Left lung (tissue), 10 donors: ENCODE results near the gene ITFG1. TPM values are rescaled to one million over a fixed set of nuclear protein-coding genes. Genes with fewer than 3 reads are reported as not detected.

ENCODE experiments used
- ATAC-seq: fragments of 200-7000 bp; cut with Tn5 transposase; one replicate; pipeline ENCODE4 v1.9.1; 2020; ENCODE audit warnings: moderate library complexity
- DNase-seq, 4 donors: peaks; one replicate each; pipeline ENCODE4 v3.0.0-alpha.2; 2013 to 2020
- H3K27ac ChIP-seq, 2 donors: fragments of 200-600 bp; sonication (generic) in 1 of 2; one replicate each; pipeline versions ENCODE4 v1.5.0 to v1.8.0; 2020 to 2021
- H3K27me3 ChIP-seq, 2 donors: fragments of 200-600 bp; sonication (generic) in 1 of 2; one replicate each; pipeline versions ENCODE4 v1.5.0 to v1.8.0; 2020 to 2021
- H3K36me3 ChIP-seq, 2 donors: fragments of 200-600 bp; sonication (generic) in 1 of 2; one replicate each; pipeline versions ENCODE4 v1.5.0 to v1.8.0; 2020 to 2021
- H3K4me1 ChIP-seq, 2 donors: fragments of 200-600 bp; one replicate each; pipeline ENCODE4 v1.8.0; 2021
- H3K4me3 ChIP-seq, 2 donors: fragments of 200-600 bp; sonication (generic) in 1 of 2; one replicate each; pipeline versions ENCODE4 v1.5.0 to v1.8.0; 2020 to 2021; ENCODE audit warnings: mild to moderate bottlenecking in 1 of 2
- H3K9me3 ChIP-seq, 2 donors: fragments of 200-600 bp; sonication (generic) in 1 of 2; one replicate each; pipeline versions ENCODE4 v1.5.0 to v1.8.0; 2020 to 2021
- intact Hi-C, 2 donors: fragments of 100-400 bp; cut with DNase I; formaldehyde crosslinking; loops; one replicate each; pipeline versions ENCODE4 v1.11.2 to v1.14.2; 2022
- polyA plus RNA-seq, 6 donors: library from polyadenylated mRNA; unstranded; fragments of 120-200 nt; gene quantifications; one replicate each; pipeline ENCODE4 v1.2.1, GENCODE V29; 2013; ENCODE audit not compliant: insufficient read length in 6 of 6
- total RNA-seq, 2 donors: library from RNA; stranded (reverse); fragmentation: NEBNext Ultra II Directional; extraction: Animal tissue kit (Norgen Biotek cat#: 25700); gene quantifications; one replicate each; pipeline ENCODE4 v1.2.1, GENCODE V29; 2021
- TF ChIP-seq, protein P1 (sequence below), 2 donors: fragments of 200-600 bp; sonication (generic) in 1 of 2; IDR thresholded peaks; one replicate each; pipeline versions ENCODE4 v1.5.0 to v1.8.0; 2021; ENCODE audit warnings: antibody characterized with exemption in 2 of 2
- donor health status: DM: no; HTN: yes; CAD: no.
- donor health status: DM: no; HTN: no; CAD: no.

ITFG1 gene
- total and polyA plus RNA-seq, 8 donors: 62.5 to 80.0 (median 69.2) TPM

DNA sequence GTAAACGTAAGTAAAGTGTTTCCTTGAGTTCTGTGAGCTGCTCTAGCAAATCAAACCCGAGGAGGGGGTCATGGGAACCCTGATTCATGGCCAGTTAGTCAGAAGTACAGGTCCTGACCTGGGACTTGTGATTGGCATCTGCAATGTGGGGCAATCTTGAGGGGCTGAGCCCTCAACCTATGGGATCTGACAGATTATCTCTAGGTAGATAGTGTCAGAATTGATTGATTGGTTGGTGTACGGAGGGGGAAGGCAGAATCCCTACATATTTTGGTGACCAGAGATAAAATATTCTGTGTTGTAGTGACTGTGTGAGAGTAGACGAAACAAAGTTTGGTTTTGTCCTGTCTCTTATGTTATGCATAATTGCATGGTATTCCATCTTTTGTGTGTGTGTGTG lies 216.7 kb downstream of the ITFG1 start:
- intact Hi-C loops: no loop called here
- ATAC-seq: no peak
- Histone ChIP-seq H3K27ac (no peak overlapping the region), H3K4me1 (no peaks in the 10 kb centered on the region), H3K36me3 (no peaks in the 10 kb centered on the region), H3K9me3 (no peaks in the 10 kb centered on the region), H3K4me3 (no peak overlapping the region), H3K27me3 (no peaks in the 10 kb centered on the region)
- TF ChIP-seq, protein P1, sequence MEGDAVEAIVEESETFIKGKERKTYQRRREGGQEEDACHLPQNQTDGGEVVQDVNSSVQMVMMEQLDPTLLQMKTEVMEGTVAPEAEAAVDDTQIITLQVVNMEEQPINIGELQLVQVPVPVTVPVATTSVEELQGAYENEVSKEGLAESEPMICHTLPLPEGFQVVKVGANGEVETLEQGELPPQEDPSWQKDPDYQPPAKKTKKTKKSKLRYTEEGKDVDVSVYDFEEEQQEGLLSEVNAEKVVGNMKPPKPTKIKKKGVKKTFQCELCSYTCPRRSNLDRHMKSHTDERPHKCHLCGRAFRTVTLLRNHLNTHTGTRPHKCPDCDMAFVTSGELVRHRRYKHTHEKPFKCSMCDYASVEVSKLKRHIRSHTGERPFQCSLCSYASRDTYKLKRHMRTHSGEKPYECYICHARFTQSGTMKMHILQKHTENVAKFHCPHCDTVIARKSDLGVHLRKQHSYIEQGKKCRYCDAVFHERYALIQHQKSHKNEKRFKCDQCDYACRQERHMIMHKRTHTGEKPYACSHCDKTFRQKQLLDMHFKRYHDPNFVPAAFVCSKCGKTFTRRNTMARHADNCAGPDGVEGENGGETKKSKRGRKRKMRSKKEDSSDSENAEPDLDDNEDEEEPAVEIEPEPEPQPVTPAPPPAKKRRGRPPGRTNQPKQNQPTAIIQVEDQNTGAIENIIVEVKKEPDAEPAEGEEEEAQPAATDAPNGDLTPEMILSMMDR (IDR thresholded peaks at IDR 0.05): no peak
- DNase-seq: no peak

DNA sequence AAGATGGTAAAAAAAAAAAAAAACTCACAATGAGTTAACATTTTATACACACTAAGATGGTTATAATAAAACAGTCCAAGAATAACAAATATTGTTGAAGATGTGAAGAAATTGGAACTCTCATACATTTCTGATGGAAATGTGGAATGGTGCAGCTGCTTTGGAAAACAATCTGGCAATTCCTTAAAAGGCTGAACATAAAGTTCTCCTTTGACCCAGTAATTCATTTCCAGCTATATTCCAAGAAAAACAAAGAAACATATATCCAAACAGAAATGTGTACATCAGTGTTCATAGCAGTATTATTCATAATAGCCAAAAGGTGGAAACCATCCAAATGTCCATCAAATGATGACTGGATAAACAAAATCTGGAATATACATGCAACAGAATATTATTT lies 219.8 kb downstream of the ITFG1 start:
- Histone ChIP-seq H3K9me3 (no peaks in the 10 kb centered on the region), H3K27me3 (no peaks in the 10 kb centered on the region), H3K36me3 (peaks cover 0 to 9% of the 10 kb centered on the region in 2 donors), H3K4me1 (no peaks in the 10 kb centered on the region), H3K4me3 (no peak overlapping the region), H3K27ac (no peak overlapping the region)
- DNase-seq: no peak
- no peak for ATAC-seq
- intact Hi-C loops: no loop called here
- TF ChIP-seq, protein P1 (IDR thresholded peaks at IDR 0.05): no peak

DNA sequence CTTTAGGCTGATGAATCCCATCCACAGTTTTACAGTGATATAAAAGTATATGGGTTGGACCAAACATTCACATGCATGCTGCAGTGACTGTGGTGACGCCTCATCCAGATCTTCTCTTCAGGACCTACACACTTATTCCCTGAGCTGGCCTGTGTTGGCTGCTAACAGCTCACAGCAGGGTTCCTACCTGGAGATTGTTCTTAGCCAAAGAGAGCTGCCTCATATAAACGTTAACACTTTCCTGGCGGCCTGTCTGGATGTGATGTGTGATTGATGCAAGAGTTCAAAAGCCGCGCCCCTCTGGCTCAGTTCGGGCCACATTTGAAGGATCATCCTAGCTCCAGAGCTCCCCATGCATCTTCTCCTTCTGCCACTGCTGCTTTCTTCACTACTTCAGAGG lies 224.1 kb downstream of the ITFG1 start:
- intact Hi-C loops: no loop called here
- Histone ChIP-seq H3K4me3 (no peak overlapping the region), H3K27ac (no peak overlapping the region), H3K4me1 (no peaks in the 10 kb centered on the region), H3K36me3 (peaks cover 0 to 15% of the 10 kb centered on the region in 2 donors), H3K9me3 (no peaks in the 10 kb centered on the region), H3K27me3 (no peaks in the 10 kb centered on the region)
- TF ChIP-seq, protein P1 (IDR thresholded peaks at IDR 0.05): no peak
- no peak for DNase-seq
- no peak for ATAC-seq

DNA sequence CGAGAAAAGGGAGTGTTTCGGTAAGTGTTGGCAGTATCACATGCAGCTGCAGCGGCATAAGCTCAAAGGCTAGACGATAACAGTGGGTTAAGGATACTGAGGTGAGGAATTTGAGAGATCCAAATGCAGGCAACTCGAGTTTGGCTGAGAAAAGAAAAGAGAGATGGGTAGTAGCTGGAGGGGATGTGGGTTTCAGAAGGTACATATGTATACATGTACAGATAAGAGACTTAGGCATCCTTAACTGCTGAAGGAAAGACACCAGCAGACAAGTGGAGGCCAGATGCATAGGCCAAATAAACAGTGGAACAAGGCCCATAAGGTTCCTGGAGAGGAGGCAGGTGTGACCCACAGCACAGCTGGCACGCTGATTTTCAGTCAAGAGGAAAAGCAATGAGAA lies 230.6 kb downstream of the ITFG1 start:
- peaks cover 0 to 23% of the 10 kb centered on the region in 2 donors for H3K36me3 ChIP-seq

DNA sequence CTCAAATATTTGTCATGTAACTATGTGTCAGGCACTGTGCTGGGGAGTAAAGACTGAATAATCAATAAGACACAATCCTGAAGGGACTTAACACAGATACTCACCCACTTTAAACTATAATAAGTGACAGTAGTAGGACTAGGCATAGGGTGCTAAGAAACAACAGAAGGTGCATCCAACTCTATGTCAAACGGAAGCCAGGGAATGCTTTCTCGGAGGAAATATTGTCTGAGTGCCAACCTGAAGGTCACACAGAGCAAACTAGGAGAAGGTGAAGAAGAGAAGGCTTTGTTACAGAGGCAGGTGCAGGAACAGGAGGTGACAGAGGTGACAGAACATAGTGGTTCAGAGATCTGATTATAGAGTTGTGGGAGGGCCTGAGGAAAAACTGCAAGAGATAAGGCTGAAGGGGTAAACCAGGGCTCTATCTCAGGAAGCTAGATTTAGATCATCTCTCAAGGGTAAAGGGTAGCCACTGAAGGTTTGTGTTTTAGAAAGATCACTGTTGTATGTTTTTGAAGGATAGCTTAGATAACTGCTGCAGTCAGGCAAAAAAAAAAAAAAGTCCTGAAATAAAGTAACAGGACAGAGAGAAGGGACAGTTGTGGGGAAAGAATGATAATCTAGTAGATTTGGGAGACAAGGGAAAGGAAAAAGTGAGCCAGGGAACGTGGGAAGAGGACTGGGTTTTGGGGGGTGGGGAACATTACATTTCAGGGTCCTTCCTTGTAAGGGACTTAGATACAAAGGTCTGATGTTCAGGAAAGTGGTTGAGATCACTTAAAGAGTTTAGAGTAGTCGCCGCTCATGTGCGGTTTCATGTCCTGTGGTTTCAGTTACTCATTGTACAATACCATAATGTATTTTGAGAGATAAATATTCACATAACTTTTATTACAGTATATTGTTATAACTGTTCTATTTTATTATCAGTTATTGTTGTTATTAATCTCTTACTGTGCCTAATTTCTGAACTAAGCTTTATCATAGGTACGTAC lies 231.5 kb downstream of the ITFG1 start:
- TF ChIP-seq, protein P1 (IDR thresholded peaks at IDR 0.05): no peak
- ATAC-seq (no peak), DNase-seq (no peak)
- no peaks in the 10 kb centered on the region for H3K27me3 ChIP-seq
- intact Hi-C loops: no loop called here
- H3K4me1 ChIP-seq: no peaks in the 10 kb centered on the region
- no peak overlapping the region for H3K4me3 ChIP-seq
- peaks cover 0 to 8% of the 10 kb centered on the region in 2 donors for H3K9me3 ChIP-seq
- H3K27ac ChIP-seq: no peak overlapping the region
- peaks cover 0 to 27% of the 10 kb centered on the region in 2 donors for H3K36me3 ChIP-seq

More for the DNA sequence above, 230.6 kb downstream of the ITFG1 start:
- H3K27me3 ChIP-seq: no peaks in the 10 kb centered on the region
- DNase-seq: no peak
- no peak overlapping the region for H3K4me3 ChIP-seq
- H3K4me1 ChIP-seq: no peaks in the 10 kb centered on the region
- intact Hi-C loops: no loop called here
- H3K27ac ChIP-seq: no peak overlapping the region
- peaks cover 0 to under 1% of the 10 kb centered on the region in 2 donors for H3K9me3 ChIP-seq
- TF ChIP-seq, protein P1 (IDR thresholded peaks at IDR 0.05): no peak
- no peak for ATAC-seq
